Ovary (tissue), 10 donors: ENCODE data around the gene PHAF1. TPM values are rescaled to one million over a fixed set of nuclear protein-coding genes. Genes with fewer than 3 reads are reported as not detected.

Source experiments
- DNase-seq, 5 donors: peaks; one replicate each; pipeline ENCODE4 v3.0.0-alpha.2; 2019 to 2020
- H3K27ac ChIP-seq, 2 donors: fragments of 200-600 bp; one replicate each; pipeline versions ENCODE4 v1.5.1 to v1.8.0; 2019 to 2022
- H3K27me3 ChIP-seq: fragments of 200-600 bp; one replicate; pipeline ENCODE4 v1.8.0; 2022
- H3K36me3 ChIP-seq: fragments of 200-600 bp; sonication (generic); one replicate; pipeline ENCODE4 v1.5.1; 2019
- H3K4me1 ChIP-seq: one replicate; pipeline ENCODE4 v1.8.1; 2013; ENCODE audit warnings: mild to moderate bottlenecking, moderate library complexity; ENCODE audit not compliant: insufficient read depth
- H3K4me3 ChIP-seq: fragments of 200-600 bp; sonication (generic); one replicate; pipeline ENCODE4 v1.5.1; 2017
- H3K9me3 ChIP-seq, 2 donors: fragments of 200-600 bp in 1 of 2; sonication (generic) in 1 of 2; one replicate each; pipeline versions ENCODE4 v1.5.1 to v1.8.1; 2013 to 2019; ENCODE audit warnings: mild to moderate bottlenecking in 1 of 2, moderate library complexity in 1 of 2
- CTCF ChIP-seq, 3 donors: fragments of 450-650 bp in 2 of 3; fragments of 200-600 bp in 1 of 3; IDR thresholded peaks; one replicate each; pipeline versions ENCODE4 v1.5.1 to v1.8.0; 2016 to 2022; ENCODE audit warnings: antibody characterized with exemption in 3 of 3, mild to moderate bottlenecking in 1 of 3
- EP300 ChIP-seq: sonication (generic); formaldehyde crosslinking; IDR thresholded peaks from one replicate; pipeline ENCODE4 v1.6.1; 2017; ENCODE audit warnings: antibody characterized with exemption
- POLR2A ChIP-seq: fragments of 450-650 bp; IDR thresholded peaks from one replicate; pipeline ENCODE4 v1.6.1; 2017; ENCODE audit warnings: antibody characterized with exemption, mild to moderate bottlenecking, moderate library complexity
- WGBS, 3 donors: extraction: QIAGEN DNeasy Blood & Tissue Kit in 1 of 3; methylation state at CpG; one replicate each; pipeline versions ENCODE4 v1.1.5 to v1.1.7; 2013 to 2017; 5-methylcytosine and 5-hydroxymethylcytosine counted together
- intact Hi-C, 4 donors: fragments of 100-400 bp; cut with DNase I; formaldehyde crosslinking; loops; one replicate each; pipeline versions ENCODE4 v1.11.0 to v1.15.1; 2022 to 2023
- long read RNA-seq, 3 donors: library from polyadenylated mRNA in 2 of 3; unstranded in 2 of 3; transcript quantifications; one replicate each; pipeline ENCODE4 v2.0.0 and lab custom pipeline, GENCODE V29; 2021 to 2026
- polyA plus RNA-seq, 2 donors: library from polyadenylated mRNA; stranded (reverse); fragments of 200-250 nt in 1 of 2; fragments of 350-450 nt in 1 of 2; fragmentation: Illumina TruSeq in 1 of 2; extraction: RNeasy Lipid Tissue Mini Kit (QIAGEN cat#74804) in 1 of 2; gene quantifications; one replicate each; pipeline ENCODE4 v1.2.3, GENCODE V29; 2013 to 2014
- total RNA-seq, 7 donors: library from RNA; depleted of rRNA in 2 of 7; stranded (reverse); fragments of >200 nt in 2 of 7; fragmentation: NEBNext Ultra II Directional in 3 of 7; extraction: Animal tissue kit (Norgen Biotek cat#: 25700) in 3 of 7; gene quantifications; one replicate each; pipeline versions ENCODE4 v1.1.0 to v1.2.4, GENCODE V29; 2016 to 2023
- donor health status: DM: no; HTN: no; CAD: no; lungs with moderate emphysema.
- donor health status: DM: no; HTN: no; CAD: no.
- donor health status: Bipolar disorder and iron deficiency.
- donor health status: DM: yes; HTN: yes; CAD: no.
- donor health status: DM: no; HTN: no; CAD: no.
- donor health status: DM: yes; HTN: yes; CAD: no.

PHAF1 gene
- total RNA-seq (10 to 100 TPM; 13.7 to 17.4 (median 14.9) TPM), polyA plus RNA-seq (10 to 100 TPM in 1 of 2 donors, 1 to 10 TPM in 1; 9.0 to 25.1 TPM)
- long read RNA-seq, donor 1, transcript C16orf70-208 (17 exons, 1,353 nt), result major isoform, 14 of 35 reads
- long read RNA-seq, donor 1, partial matches to known transcripts, result 4 of 35 reads
- long read RNA-seq, donor 1, other reads (novel, unspliced or antisense), result 14 of 35 reads
- long read RNA-seq, donor 2, partial matches to known transcripts, result 0 of 5 reads
- long read RNA-seq, donor 2, other reads (novel, unspliced or antisense), result 0 of 5 reads
- long read RNA-seq, donor 3, transcript C16orf70-208 (17 exons, 1,353 nt), result major isoform, 13 of 25 reads
- long read RNA-seq, donor 3, partial matches to known transcripts, result 0 of 25 reads
- long read RNA-seq, donor 3, other reads (novel, unspliced or antisense), result 9 of 25 reads

DNA sequence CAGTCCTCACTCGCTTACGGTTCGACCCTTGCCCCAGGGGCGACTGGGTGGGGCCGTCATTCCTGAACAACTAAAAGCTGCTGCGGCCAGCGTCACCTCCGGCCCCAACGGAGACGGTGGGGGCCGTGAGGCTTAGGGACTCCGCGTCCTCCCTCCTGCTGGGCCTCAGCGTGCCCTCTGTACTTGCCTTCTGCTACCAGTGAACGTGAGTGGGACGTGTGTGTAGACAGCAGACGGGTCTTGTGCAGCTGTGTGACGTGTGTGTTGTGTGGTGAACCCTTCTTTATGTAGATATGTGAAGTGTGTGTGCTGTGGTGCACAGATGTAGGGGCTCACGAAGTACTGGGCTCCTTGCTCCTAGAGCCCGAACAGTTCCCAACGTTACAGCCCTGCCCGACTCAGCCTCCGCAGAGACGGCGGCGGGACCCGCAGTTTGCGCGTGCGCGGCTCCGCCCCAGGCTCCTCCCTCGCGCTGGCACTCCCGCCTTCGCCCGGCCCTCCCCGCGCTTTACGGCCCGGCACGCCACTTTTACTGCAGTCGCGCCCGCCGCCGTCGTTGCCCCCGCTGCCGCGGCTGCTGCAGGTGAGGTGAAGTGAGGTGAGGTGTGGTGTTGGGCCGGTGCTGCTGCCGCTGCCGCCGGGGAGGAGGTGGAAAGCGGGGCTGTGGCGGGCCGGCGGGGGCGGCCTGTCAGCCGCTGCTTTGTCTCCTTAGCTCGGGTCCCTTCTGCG is at the start of gene PHAF1:
Gene PHAF1 (plus strand): TSS at position 535 of the 729 bp plus-strand sequence. CDS start 235 bp downstream, outside the sequence.
- Histone ChIP-seq H3K4me3 (peak within 1 kb of the TSS; percentile 95), H3K27ac (peak within 1 kb of the TSS in 1 of 2 donors; percentile 63), H3K4me1 (peaks cover 11% of the 10 kb centered on the region), H3K27me3 (no peaks in the 10 kb centered on the region), H3K9me3 (no peaks in the 10 kb centered on the region), H3K36me3 (no peaks in the 10 kb centered on the region)
- TF ChIP-seq POLR2A, result peak; percentile 48
- TF ChIP-seq CTCF (IDR thresholded peaks at IDR 0.05), result no peak
- DNase-seq, result peak; percentile 91 to 97 (median 94)
- intact Hi-C loops, result no loop called here
- 1 to 3% (median 1%) methylated on average over 48 to 63 of the region's 63 CpGs for WGBS, 3 donors

GRCh38 chr16:67063008-67063407 is 46.7 kb upstream of the PHAF1 start:
- Histone ChIP-seq H3K27ac (no peak overlapping the region), H3K27me3 (no peaks in the 10 kb centered on the region), H3K4me3 (no peak overlapping the region), H3K36me3 (no peaks in the 10 kb centered on the region), H3K9me3 (no peaks in the 10 kb centered on the region), H3K4me1 (no peaks in the 10 kb centered on the region)
- intact Hi-C loops, result no loop called here
- TF ChIP-seq EP300 (no peak), CTCF (IDR thresholded peaks at IDR 0.05) (no peak), POLR2A (no peak)
- 43 to 61% (median 57%) methylated on average over 2 of the region's 2 CpGs for WGBS, 3 donors
- DNase-seq, result no peak

GRCh38 chr16:67068212-67068753 is 41.5 kb upstream of the PHAF1 start:
- Histone ChIP-seq H3K4me1 (no peaks in the 10 kb centered on the region), H3K9me3 (no peaks in the 10 kb centered on the region), H3K27me3 (no peaks in the 10 kb centered on the region), H3K27ac (no peak overlapping the region), H3K36me3 (no peaks in the 10 kb centered on the region), H3K4me3 (no peak overlapping the region)
- WGBS, 3 donors, result 90 to 94% (median 94%) methylated on average over 2 of the region's 2 CpGs
- no peak for DNase-seq
- intact Hi-C loops, result no loop called here
- TF ChIP-seq CTCF (IDR thresholded peaks at IDR 0.05) (no peak), POLR2A (no peak), EP300 (no peak)

DNA sequence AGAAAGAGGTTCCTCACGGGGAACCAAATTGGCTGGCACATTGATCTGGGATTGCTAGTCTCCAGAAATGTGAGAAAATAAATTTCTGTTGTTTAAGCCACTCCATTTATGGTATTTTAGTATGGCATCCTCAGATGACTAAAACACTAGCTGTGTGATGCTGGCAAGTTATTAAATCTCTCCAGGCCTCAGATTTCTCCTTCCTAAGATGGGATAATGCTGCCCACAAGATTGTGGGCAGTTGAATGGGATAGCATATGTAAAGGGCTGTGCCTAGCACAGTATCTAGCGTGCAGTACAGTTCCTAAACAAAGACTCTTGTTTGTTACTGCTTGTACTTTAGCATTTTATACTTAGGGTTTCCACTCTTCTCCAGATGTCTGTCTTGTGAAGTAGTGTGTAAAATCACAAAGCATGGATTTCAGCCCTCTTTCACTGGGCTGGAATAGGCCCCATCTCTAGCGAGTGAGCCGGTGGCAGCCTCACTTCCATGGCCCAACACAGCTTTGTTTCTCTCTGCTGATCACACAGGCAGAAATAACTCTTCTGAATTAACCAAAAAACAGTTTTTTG is 38.2 kb upstream of the PHAF1 start:
- Histone ChIP-seq H3K27me3 (no peaks in the 10 kb centered on the region), H3K27ac (no peak overlapping the region), H3K9me3 (no peaks in the 10 kb centered on the region), H3K36me3 (no peaks in the 10 kb centered on the region), H3K4me1 (no peaks in the 10 kb centered on the region), H3K4me3 (no peak overlapping the region)
- intact Hi-C loops, result no loop called here
- DNase-seq, result no peak
- 86 to 87% (median 87%) methylated on average over 4 of the region's 4 CpGs for WGBS, 3 donors
- TF ChIP-seq EP300 (no peak), POLR2A (no peak), CTCF (IDR thresholded peaks at IDR 0.05) (no peak)
